HG02884 (cell line): Measurements from ENCODE around the gene EXOSC2.
"Not testable (repeated sequence)": the region's sequence is repeated elsewhere in the genome, so short reads cannot be mapped to it uniquely, and the experiment has no call there.

Experiments used
- ATAC-seq: cut with Tn5 transposase; IDR thresholded peaks from one replicate; pipeline ENCODE4 v1.9.1; 2021; ENCODE audit warnings: mild to moderate bottlenecking, moderate library complexity; ENCODE audit not compliant: unreplicated experiment

Gene EXOSC2

DNA sequence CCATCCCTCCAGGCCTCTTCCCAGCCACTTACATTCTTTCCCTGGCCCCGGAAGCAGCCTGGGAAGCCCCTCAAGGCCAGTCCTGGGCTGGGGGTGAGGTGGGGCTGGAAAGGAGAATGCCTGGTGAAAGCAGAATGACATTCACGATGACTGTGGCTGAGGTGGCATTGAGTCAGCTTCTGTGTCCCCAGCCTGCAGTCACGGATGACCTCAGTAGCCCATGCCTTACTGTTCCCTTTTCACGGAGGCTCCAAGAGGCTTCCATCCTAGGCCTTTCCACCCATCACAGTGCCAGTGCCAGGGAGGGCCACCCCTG lies 26.5 kb upstream of the EXOSC2 start:
- no peak for ATAC-seq

DNA sequence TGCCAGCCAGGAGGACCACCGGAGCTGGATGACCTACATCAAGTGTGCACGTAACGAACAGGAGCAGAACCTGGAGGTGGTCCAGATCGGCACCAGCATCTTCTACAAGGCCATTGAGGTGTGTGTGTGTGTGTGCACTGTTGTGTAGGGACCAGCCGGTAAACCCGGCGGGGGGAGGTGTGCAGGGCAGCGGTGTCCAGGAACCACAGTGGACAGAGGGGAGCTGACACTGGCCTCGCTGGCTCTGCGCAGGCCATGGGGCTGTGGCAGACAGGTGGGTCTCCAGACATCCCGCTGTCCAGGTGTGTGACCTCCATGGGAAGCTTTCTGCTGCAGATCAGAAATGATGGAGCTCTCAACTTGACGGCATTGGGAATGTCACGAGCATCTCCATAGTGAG lies 25.4 kb upstream of the EXOSC2 start:
- no peak for ATAC-seq

DNA sequence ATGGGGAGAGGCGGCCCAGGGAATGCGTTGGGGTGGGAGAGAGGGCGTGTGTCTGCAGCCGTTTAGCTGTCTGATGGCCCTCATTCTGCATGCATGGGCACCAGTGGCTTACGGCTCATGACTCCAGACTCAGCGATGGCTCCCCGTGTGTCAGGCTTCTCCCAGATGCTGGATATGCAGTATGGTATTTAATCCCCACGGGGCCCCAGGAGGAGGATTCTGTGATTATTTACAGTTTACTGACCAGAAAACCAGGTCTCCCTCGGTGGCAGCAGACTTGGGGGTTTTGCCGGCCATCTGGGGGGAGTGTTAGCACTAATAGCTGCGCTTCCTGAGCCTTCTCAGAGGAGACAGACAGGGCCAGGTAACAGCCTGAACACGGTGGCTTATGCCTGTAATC lies 24.9 kb upstream of the EXOSC2 start:
- ATAC-seq = no peak

DNA sequence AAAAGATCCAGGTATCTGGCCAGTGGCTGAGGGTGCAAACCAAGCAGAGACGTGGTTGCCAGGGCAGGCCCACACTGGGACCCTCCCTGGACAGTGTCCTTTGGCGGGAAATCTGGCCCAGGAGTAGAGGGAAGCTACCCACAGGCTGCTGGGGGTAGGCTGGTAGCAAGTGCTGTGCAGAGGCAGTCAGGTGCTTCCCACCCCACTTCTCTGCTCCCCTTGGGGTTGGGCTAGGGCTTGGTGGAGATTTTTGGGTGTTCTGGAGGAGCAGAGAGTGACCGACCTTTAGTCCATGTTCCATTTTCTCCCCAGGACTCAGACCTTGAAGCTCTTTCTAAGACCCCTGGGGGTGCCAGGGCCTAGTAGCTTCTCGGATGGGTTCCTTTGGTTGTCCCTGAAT lies 23.6 kb upstream of the EXOSC2 start:
- ATAC-seq = no peak

DNA sequence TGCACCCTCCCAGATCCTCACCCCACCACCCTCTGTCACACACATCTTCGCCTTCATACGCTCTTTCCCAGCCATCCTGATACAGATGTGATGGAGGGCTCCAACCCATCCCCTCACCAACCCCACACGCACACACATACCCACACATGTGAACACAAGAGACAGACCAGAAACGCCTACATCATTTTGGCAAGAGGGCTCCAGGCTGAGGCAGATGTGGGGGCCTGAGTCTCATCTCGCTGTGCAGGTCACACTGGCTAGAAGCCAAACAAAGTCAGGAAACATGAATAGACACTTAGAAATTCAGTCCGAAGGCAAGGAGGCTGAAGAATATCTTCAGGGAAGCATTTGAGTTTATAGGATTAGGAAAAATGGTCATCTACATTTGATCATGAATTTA lies 22.9 kb upstream of the EXOSC2 start:
- no peak for ATAC-seq

DNA sequence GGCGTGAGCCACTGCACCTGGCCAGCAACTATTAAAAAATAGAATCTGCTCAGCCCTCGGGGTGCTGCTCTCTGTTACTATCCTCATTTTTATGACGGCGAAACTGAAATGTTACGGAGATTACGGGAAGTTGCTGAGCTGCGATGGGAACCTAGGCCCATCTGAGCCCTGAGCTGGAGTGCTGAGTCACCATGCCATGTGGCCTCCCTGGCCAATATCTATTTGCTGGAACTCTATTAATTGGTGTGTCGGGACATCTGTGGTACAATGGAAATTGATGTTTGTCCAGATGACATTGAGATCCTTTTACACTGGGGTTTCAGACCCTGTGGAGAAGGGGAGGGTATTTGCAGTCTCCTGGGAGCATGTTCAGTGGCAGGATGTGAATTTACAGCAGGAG lies 21.1 kb upstream of the EXOSC2 start:
- no peak for ATAC-seq

DNA sequence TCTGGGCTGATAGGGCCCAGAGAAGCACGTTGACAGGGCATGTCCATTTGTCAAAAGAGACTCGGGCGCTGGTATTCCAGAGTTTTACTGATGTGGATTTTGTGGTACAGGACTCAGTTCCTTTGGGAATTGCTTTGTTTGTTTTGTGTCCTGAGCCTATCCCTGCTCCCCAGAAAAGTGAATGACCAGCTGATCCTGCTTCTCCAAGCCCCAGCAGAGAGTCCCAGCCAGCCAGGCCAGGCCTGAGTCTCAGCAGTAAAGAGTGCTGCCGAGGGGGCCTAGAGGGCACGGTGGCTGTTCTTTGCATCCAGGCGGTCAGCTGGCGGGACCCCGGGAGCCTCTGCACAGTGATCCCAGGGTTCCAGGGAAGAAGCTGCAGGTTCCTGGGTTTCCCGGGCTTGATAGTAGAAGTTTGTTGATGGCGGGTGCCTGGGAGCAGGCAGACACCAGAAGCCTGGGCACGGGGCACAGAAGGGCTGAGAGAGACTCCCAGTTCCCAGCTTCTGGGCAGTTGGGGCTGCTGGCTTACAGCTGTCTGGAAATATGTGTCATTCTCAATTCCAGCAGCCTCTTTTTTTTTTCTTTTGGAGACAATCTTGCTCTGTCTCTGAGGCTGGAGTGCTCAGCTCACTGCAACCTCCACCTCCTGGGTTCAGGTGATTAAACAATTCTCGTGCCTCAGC lies 20.5 kb upstream of the EXOSC2 start:
- ATAC-seq = no peak

DNA sequence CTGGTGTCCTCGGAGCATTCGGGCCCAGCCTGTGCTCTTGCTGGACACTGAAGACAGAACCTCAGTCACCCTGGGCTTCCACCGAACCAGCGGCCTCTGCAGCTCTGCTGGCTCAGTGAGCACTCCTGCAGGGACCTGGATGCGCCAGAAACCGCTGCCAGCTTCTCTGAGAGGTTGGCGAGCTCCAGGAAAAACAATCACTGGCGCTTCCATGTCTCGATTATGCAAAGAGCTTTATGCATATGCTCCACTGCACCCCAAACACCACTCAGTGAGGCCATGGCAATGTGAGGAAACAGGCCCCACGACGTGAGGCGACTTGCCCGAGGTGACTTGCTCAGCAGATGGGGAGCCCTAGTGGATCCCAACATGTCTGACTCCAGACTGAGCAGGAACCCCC lies 18.2 kb upstream of the EXOSC2 start:
- ATAC-seq = no peak

DNA sequence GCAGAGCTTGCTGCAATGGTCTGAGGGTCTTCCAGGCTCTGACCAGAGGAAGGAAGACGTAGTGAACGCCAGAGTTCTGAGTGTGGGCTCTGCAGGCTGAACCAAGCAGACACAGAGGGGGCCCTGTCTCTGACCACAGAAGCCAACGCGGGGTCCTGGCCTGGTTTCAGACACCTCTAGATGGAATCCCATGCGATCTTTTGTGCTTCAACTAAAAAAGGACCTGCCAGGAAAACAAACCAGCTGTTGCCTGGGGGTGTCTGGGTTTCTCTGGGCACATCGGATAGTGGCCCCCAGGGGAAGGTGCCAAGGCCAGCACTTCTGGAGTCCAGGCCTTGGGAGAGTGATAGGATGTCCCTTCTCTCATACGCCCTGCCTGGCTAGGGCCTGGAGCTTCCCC lies 16.3 kb upstream of the EXOSC2 start:
- ATAC-seq = no peak

DNA sequence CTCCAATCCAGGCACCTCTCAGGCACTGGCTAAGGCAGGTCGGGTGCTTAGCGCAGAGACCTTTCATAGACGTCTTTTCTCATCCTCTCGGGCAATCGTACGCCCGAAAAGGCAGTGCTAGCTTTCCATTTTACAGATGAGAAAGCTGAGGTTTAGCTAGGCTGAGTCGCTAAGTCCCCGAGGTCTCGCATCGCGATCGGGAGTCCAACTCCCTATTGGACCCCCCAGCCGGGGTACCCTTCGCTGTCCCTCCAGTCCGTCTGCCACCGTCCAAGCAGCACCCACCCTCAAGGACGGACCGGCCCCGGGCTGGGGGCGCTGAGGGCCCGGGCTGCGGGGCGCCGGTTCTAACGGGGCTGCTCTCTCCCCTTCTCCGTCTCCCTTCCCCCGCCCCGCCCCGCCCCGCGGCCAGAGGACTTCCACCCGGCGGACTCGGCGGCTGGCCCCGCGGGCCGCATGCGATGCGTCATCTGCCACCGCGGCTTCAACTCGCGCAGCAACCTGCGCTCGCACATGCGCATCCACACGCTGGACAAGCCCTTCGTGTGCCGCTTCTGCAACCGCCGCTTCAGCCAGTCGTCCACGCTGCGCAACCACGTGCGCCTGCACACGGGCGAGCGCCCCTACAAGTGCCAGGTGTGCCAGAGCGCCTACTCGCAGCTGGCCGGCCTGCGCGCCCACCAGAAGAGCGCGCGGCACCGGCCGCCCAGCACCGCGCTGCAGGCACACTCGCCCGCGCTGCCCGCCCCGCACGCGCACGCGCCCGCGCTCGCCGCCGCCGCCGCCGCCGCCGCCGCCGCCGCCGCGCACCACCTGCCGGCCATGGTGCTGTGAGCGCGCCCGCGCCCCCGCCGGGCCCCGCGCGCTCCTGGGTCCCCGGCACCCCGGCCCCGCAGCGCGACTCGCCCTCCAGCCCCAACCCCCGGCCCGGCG lies 12.5 kb upstream of the EXOSC2 start:
- no peak for ATAC-seq

DNA sequence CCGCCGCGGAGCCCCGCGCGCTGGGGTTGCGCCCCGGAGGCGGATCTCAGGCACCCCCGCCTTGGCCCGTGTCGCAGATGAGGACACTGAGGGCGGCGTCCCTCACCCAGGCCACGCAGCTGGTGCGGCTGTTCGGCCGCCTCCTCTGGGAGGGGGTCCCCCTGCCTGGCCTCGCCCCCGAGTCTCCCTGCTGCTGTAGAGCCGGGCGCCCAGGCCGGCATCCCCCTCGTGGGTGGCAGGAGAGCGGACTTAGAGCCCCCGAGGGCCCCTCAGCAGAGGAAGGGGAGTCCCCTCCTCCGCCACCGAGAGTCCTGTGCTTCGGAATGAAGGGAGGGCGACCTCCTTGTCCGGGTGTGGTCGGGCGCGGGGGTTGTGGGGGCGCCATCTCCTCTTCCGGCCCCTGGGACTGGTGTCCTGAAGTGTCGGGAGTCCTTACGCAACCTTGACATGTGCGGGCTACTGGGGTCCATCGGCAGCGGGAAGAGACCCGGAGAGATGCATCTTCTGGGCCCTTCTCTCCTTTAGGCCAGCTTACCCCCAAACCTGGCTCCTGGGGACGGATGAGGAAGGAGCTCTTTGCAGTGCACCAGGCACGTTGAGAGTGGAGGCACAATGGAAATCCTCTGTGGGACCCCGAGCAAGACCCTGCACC lies 11.7 kb upstream of the EXOSC2 start:
- no peak for ATAC-seq

DNA sequence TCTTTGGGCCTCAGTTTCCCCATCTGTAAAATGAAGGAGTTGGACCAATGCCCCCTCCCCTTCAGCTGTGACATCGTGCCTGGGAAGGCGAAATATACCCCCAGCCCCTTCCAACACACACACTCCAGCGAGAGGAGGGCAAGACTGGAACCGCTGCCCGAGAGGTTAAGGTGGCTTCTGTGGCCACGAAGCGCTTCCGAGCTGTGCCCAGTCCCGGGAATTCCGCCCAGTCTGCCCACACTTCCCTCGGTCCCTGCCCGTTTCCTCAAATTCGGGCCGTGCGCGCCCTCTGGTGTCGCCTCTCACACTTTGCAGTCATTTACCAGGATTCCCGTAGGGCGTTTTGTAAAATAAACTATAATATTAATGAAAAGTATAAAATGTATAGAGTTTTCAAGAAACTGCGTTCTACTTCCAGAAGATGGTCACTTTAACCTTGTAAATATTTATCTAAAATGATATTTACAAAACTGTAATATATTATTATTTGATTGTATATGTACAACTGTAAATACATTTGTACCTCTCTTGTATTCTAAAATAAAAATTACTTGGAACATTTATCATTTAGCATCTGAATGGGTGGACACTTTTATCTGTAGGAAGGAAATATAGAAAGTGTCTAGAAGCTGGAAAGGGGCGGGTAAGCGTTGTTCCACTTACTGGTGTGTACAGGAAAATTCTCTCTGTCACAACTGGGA lies 11.0 kb upstream of the EXOSC2 start:
- ATAC-seq = no peak

DNA sequence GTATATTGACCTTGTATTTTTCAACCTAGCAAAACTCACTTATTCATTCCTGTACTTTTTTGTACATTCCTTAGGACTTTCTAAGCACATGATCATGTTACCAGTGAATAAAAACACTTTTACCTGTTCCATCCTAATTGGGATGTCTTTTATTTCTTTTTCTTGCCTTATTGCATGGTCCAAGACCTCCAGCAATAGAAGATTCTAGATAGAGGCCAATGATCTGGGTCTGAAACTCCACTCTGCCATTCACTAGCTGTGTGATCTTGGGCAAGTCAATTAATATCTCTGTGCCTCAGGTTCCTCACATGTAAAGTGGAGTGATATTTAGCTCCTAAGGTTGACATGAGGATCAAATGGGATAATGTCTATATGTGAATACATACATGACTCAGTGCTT lies 8.5 kb upstream of the EXOSC2 start:
- no peak for ATAC-seq

DNA sequence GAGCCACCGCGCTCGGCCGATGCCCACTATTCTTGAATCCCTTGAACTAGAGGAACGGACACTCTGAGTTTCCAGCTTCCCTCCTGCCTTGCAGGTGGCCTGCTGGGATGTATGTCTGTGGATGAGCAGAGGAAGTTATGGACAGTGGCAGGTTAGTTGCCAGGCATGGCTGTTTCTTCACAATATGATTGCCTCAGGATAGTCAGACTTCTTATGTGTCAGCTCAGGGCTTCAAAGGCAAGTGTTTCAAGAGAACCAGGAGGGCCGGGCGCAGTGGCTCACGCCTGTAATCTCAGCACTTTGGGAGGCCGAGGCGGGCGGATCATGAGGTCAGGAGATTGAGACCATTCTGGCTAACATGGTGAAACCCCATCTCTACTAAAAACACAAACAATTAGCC lies 7.6 kb upstream of the EXOSC2 start:
- ATAC-seq = not testable (repeated sequence)

DNA sequence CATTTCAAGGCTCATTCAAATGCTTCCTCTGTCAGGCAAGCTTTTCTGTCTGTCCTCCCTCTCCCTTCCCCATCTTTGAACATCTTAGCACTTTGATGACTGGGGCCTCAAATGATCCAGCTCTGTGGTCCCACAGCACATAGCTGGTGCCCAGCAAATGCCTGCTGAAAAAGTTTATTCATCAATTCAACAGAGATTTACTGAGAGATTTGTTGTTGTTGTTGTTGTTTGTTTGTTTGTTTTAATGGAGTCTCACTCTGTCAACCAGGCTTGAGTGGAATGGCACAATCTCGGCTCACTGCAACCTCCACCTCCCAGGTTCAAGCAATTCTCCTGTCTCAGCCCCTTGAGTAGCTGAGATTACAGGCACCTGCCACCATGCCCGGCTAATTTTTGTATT lies 6.0 kb upstream of the EXOSC2 start:
- ATAC-seq = no peak

DNA sequence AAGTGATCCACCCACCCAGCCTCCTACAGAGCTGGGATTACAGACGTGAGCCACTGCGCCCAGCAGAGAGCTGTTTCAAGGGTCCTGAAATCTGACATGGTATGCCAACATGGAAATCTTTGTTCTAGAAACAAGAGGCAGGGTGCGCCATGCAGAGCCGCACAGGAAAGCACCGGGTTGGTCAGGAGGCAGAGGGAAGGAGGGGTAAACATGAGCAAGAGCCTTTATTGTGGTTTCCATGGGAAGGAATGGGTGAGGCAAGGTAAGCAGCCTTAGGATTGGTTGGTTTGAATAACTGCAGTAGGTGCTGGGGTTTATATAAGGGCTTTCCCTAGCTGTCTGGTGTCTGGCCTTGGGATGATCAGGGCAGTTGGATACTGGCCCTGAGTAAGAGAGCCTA lies 5.5 kb upstream of the EXOSC2 start:
- ATAC-seq = no peak

DNA sequence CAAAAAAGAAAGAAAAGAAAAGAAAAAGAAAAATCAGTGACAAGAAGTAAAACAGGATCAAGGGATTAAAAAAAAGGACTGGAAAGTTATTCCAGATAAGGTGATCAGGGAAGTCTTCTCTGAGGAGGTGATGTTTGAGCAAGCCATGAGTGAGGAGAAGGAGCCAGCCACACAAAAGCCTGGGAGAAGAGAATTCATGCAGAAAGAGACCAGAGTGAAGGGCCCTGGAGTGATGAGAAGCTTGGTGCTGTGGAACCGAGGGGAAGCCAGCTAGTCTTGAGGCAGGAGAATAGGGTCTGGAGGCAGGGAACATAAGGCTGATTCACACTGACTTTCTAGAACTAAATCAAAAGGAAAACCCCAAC lies 4.0 kb upstream of the EXOSC2 start:
- no peak for ATAC-seq

DNA sequence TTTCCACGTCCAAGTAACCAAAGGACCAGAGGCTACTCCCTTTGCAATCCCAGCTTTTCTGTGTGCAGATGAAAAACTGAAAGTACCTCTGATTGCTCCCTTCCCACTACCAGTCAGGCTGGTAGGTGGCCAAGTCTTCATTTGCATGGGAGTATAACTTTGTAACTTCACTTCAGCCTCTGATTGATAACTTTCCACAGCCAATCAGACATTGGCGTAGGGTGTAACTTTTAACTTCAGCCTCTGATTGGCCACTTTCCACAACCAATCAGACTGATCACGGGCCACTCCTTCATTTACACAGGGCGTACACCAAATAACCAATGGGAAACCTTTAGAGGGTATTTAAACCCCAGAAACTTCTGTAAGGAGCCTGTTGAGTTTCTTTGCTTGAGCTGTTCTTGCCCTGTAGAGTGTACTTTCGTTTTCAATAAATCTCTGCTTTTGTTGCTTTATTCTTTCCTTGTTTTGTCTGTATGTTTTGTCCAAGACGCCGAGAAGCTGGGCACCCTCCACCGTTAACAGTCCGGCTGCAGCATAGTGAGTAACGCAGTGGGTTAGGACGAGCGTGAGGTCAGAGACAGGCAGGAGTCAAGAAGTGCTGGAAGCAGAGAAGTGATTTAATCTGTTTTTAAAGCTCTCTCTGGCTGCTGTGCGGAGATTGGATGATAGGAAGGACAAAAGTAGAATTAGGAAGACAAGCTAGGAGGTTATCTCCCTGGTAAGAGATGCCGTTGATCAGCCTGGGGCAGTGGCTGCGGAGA lies 3.5 kb upstream of the EXOSC2 start:
- ATAC-seq = no peak

DNA sequence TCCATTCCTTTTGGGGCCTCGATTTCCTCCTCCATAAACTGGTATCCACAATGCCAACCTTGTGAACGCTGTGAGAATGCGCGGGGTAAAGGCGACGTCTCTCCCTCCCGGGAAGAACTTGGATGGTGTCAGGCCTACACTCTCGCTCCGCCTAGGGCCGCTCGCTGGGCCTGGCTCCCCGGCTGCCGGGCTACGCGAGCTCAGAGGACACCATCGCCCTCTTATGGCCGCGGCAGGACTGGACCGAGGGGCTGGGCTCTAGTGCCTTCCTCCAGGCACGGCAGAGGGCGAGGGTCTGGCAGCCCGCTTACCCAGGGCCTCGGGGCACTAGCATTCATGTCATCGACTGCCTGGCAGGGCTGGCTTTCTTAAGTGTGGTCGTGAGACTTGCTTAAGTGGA lies 1.3 kb upstream of the EXOSC2 start:
- no peak for ATAC-seq

DNA sequence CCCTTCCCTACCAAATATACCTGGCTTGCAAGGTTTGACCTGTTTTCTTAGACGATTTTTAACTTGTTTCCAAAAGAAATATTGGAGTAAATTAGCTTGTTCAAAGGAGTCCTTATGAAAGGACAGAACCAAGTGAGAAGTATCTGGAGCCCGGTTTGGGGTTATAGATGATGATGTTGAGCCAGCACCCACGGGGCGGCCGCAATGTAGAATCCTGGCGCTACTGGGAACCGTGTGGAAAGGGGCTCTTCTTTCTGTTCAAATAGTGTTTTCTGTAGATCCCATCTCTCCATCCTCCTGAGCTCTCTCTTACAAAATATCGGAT lies 517 bp upstream of the EXOSC2 start:
- ATAC-seq = no peak

DNA sequence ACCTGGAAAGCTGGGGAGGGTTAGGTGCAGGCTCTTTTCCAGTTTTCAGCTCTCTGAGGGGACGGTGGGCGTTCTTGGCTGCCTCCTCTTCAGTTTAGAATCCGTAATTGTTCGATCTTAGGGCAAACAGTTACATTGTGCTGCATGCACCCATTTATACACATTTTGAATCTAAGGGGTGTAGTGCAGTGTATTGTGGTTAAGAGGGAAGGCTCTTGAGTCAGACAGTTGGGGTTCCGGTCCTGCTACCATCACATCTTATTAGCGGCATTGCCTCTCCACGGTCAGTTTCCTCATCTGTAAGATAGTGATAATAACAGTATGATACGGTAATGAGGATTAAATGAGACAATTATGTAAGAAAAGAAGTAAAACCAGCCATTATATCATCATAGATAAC lies 625 bp downstream of the EXOSC2 start:
- no peak for ATAC-seq
